GM12872 (cell line): ENCODE results near the gene ADAMTS1.

Experiments used
- CTCF ChIP-seq: IDR thresholded peaks from 3 replicates; pipeline ENCODE4 v1.5.1; 2011; ENCODE audit warnings: low read depth, mild to moderate bottlenecking, low read length, moderate library complexity; ENCODE audit not compliant: insufficient read depth

The ADAMTS1 gene

GRCh38 chr21:26881504-26882228 is 36.5 kb upstream of the ADAMTS1 start:
- no peak for TF ChIP-seq CTCF

GRCh38 chr21:26877018-26877417 is 31.8 kb upstream of the ADAMTS1 start:
- no peak for TF ChIP-seq CTCF

DNA sequence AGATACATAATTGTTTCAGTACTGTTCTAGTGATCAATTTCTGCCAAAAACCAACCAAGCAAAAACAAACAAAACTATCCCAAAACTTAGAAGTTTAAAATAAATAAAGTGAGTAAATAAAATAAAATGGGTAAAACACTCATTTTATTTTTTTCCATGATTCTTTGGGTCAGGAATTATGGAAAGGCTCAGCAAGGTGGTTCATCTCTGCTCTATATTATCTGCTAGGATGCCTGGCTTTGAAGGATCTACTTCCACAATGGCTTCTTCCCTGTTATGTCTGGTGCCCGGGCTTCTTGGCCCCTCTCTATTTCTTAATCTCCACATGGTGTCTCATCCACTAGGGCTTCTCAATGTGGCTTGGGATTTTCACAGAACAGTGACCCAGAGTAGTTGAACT is 29.1 kb upstream of the ADAMTS1 start:
- no peak for TF ChIP-seq CTCF

DNA sequence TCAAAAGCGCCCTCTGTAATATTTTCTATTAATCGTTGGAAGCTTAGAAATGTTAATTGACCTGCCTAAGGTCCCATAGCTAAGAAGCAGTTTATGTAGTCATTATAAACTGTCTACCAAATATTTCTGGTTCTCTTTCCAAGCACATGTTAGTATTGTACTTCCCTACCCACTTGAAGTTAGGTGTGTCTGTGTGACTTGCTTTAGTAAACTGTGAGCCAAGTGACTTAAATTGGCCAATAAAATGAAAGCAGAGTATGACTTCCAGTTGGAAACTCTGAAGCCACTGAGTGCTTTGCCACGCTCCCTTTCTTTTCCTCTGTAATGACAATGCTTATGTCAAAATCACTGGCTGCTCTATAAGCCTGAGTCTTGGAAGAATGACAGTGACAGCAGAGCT is 20.6 kb upstream of the ADAMTS1 start:
- TF ChIP-seq CTCF = no peak

- TF ChIP-seq CTCF = no peak
Measured at GRCh38 chr21:26852423-26852822, 7.2 kb upstream of the ADAMTS1 start.

GRCh38 chr21:26851109-26851944 is 6.1 kb upstream of the ADAMTS1 start:
- TF ChIP-seq CTCF = no peak

DNA sequence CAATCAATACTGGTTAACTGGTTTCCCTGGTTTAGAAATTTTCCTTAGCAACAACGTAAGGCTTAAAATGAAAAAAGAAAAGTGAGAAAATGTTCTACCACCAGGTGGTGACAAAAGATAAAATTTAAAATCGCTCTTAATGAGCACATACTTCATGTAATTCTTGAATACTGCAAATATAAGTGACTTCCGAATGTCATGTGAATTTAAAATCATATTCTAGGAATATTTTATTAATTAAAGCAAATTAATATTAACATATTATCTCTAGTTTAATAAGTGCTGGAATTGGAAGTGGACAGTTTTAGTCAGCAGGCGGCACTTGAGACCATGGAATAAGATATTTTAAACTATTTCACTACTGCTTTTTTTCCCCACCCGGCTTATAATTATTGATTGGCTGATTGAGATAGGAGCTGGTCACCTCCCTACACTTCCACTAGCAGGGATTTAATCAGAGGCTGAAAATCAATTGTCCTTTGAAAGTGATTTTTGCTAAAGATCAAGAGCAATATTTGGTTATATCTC is 5.0 kb upstream of the ADAMTS1 start:
- 0 out of 3 replicates have a peak, but pooled peaks have one; percentile 17 for TF ChIP-seq CTCF
